Osteoblast (primary cell): Measurements from ENCODE around the gene CELSR2. TPM values are rescaled to one million over a fixed set of nuclear protein-coding genes. Genes with fewer than 3 reads are reported as not detected.

Source experiments
- DNase-seq: peaks from one replicate; pipeline ENCODE4 v3.0.0; 2011; ENCODE audit warnings: low spot score, mixed read lengths; ENCODE audit not compliant: insufficient read length; ENCODE audit errors: missing footprints
- H2AFZ ChIP-seq: 2 replicates; pipeline ENCODE4 v1.6.0; 2011; ENCODE audit warnings: mild to moderate bottlenecking, low read length
- H3K27ac ChIP-seq: 2 replicates; pipeline ENCODE4 v1.5.1; 2011; ENCODE audit warnings: mild to moderate bottlenecking, low read depth, low read length, moderate library complexity
- H3K27me3 ChIP-seq: 2 replicates; pipeline ENCODE4 v1.6.0; 2012; ENCODE audit warnings: mild to moderate bottlenecking, control low read depth, inconsistent platforms, low read length, moderate library complexity; ENCODE audit not compliant: insufficient read depth
- H3K36me3 ChIP-seq: 2 replicates; pipeline ENCODE4 v1.5.1; 2011; ENCODE audit warnings: mild to moderate bottlenecking, low read length, control low read depth, moderate library complexity; ENCODE audit not compliant: insufficient read depth
- H3K4me1 ChIP-seq: 2 replicates; pipeline ENCODE4 v1.5.1; 2011; ENCODE audit warnings: mild to moderate bottlenecking, low read length, control low read depth, moderate library complexity; ENCODE audit not compliant: insufficient read depth
- H3K4me2 ChIP-seq: 2 replicates; pipeline ENCODE4 v1.6.0; 2011; ENCODE audit warnings: mild to moderate bottlenecking, low read length; ENCODE audit not compliant: insufficient read depth
- H3K4me3 ChIP-seq: fragments of 200-600 bp; sonication (generic); 3 replicates; pipeline ENCODE4 v1.5.1; 2012; ENCODE audit warnings: mild to moderate bottlenecking, low read length, inconsistent platforms; ENCODE audit not compliant: insufficient read depth
- H3K79me2 ChIP-seq: 2 replicates; pipeline ENCODE4 v1.6.0; 2012; ENCODE audit warnings: mild to moderate bottlenecking, low read length, control low read depth, inconsistent platforms; ENCODE audit not compliant: insufficient read depth
- H3K9me3 ChIP-seq: 2 replicates; pipeline ENCODE4 v1.5.1; 2011; ENCODE audit warnings: low read depth, low read length, control low read depth
- H4K20me1 ChIP-seq: 2 replicates; pipeline ENCODE4 v1.6.0; 2012; ENCODE audit warnings: mild to moderate bottlenecking, low read length, control low read depth; ENCODE audit not compliant: insufficient read depth
- total RNA-seq: library from RNA; depleted of rRNA; stranded (reverse); fragments of >200 nt; gene quantifications from 2 replicates; pipeline ENCODE4 v1.2.3, GENCODE V29; 2012
- TF ChIP-seq, protein P1 (sequence below): IDR thresholded peaks from 2 replicates; pipeline ENCODE4 v1.5.1; 2011; ENCODE audit warnings: mild to moderate bottlenecking, low read depth, low read length, moderate library complexity; ENCODE audit errors: extremely low read depth

The CELSR2 gene
- total RNA-seq, 1 donor, result 1.4 TPM

GRCh38 chr1:109239047-109239408 lies 10.3 kb upstream of the CELSR2 start:
- H2AFZ ChIP-seq, result no peak overlapping the region
- DNase-seq, result peak; percentile 41
- peaks cover 48% of the 10 kb centered on the region for H3K36me3 ChIP-seq
- peaks cover 20% of the 10 kb centered on the region for H3K4me1 ChIP-seq
- peaks cover 3% of the 10 kb centered on the region for H3K79me2 ChIP-seq
- H3K27ac ChIP-seq, result no peak overlapping the region
- H3K9me3 ChIP-seq, result no peaks in the 10 kb centered on the region
- H4K20me1 ChIP-seq, result peaks cover 11% of the 10 kb centered on the region
- peaks cover 5% of the 10 kb centered on the region for H3K27me3 ChIP-seq
- H3K4me2 ChIP-seq, result no peak overlapping the region
- H3K4me3 ChIP-seq, result no peak overlapping the region
- TF ChIP-seq, protein P1, sequence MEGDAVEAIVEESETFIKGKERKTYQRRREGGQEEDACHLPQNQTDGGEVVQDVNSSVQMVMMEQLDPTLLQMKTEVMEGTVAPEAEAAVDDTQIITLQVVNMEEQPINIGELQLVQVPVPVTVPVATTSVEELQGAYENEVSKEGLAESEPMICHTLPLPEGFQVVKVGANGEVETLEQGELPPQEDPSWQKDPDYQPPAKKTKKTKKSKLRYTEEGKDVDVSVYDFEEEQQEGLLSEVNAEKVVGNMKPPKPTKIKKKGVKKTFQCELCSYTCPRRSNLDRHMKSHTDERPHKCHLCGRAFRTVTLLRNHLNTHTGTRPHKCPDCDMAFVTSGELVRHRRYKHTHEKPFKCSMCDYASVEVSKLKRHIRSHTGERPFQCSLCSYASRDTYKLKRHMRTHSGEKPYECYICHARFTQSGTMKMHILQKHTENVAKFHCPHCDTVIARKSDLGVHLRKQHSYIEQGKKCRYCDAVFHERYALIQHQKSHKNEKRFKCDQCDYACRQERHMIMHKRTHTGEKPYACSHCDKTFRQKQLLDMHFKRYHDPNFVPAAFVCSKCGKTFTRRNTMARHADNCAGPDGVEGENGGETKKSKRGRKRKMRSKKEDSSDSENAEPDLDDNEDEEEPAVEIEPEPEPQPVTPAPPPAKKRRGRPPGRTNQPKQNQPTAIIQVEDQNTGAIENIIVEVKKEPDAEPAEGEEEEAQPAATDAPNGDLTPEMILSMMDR, result no peak

DNA sequence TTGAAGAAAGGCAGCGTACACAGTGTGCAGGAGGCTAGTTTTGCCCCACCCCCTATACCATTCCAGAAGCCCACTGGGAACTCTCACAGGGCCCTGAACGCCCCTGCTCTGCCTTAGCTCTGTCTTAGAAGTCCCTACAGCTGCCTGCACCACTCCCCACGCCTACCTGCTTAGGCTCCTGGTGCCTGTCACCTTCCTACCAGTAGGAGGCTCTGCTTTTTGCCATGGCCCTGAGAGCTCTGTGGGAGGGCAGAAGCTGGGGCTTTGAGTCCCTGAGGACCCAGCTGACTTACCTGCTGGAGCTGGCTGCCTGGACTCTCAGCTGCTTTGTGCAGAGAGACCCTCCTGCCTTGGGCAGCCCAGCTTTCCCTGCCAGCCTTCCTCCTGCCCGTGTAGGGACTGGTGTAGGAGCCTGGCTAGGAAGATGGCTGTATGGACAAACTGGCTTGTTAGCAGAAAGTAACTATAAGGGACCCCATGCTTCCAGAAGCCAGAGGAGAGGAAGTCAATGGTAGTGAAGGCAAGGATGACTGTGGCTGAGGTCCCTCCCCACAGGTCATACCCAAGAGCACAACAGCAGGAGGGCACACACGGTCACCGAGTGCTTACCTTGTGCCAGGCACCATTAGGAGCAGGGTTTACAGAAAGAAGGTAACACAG lies 9.8 kb upstream of the CELSR2 start:
- Histone ChIP-seq H2AFZ (no peak overlapping the region), H3K9me3 (no peaks in the 10 kb centered on the region), H3K27me3 (peaks cover 5% of the 10 kb centered on the region), H3K4me1 (peaks cover 20% of the 10 kb centered on the region), H3K4me3 (no peak overlapping the region), H3K27ac (peak overlapping the region; percentile 79), H3K79me2 (peaks cover 3% of the 10 kb centered on the region), H3K4me2 (no peak overlapping the region), H3K36me3 (peaks cover 43% of the 10 kb centered on the region), H4K20me1 (peaks cover 11% of the 10 kb centered on the region)
- DNase-seq, result peak; percentile 87
- TF ChIP-seq, protein P1, result peak; percentile 62

DNA sequence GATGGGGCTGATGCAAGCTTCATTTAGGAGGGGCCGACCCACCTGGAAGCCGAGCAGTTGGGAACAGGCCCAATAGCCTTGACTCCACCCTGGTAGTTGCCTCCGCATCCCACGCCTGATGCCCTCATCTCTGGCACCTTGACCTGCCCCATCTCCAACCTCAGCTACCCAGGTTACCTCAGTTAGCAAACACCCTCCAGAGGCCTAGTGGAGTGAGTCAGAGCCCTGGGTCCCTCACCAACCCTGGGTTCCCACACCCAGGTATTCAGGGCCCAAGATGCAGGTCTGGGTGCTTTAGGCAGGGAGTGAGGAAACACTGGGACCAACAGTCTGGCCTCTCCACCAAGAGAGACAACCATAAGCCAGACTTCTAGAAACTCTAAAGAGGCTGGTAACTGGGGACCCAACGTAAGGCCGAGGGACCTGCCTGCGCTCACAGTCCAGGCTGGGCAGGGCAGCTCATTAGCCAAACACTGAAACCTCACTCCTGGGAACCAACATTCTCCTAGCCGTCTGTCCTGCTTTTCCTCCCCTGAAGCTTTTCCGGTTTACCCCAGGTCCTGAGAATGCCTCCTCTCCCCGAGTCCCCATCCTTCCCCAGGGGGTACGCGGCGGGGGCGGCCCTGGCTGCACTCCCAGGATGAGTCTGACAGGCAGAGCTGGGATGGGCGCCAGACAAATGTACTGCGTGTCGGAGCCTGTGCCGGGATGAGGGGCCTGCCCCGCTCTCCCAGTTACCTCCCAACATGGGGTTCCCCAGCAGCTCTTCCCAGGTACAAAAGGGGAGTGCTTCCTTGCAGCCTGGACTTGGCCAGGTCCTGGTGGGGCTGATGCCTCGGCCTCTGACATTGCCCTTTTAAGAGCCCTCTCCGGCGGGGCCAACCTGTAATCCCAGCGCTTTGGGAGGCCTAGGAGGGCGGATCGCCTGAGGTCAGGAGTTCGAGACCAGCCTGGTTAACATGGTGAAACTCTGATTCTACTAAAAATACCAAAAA lies 8.9 kb upstream of the CELSR2 start:
- no peaks in the 10 kb centered on the region for H3K9me3 ChIP-seq
- TF ChIP-seq, protein P1, result no peak
- H3K27me3 ChIP-seq, result peaks cover 5% of the 10 kb centered on the region
- peak; percentile 92 for DNase-seq
- H3K4me1 ChIP-seq, result peaks cover 20% of the 10 kb centered on the region
- H3K79me2 ChIP-seq, result no peaks in the 10 kb centered on the region
- H4K20me1 ChIP-seq, result peaks cover 7% of the 10 kb centered on the region
- peaks cover 35% of the 10 kb centered on the region for H3K36me3 ChIP-seq
- peak overlapping the region; percentile 79 for H3K27ac ChIP-seq
- peak overlapping the region; percentile 74 for H3K4me2 ChIP-seq
- H3K4me3 ChIP-seq, result peak overlapping the region; percentile 26
- no peak overlapping the region for H2AFZ ChIP-seq

DNA sequence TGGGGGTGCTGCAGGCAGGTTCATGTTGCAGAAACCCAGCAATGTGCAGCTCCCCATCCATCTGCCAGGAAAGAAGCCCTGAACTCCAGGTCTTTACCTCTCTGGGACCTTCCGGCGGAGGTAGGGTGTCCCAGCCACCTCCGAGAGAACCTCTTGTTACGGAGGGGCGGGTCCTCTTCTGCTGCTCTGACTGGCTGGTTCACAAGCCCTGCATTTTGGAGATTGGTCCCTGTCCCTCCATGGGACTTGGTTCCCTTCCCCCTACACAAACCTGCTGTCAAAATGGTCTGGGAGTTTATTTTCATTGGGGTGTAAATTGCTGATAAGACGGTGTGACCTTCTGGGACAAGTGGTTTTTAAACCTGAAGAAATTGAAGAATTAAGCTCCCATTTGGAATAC lies 8.0 kb upstream of the CELSR2 start:
- TF ChIP-seq, protein P1, result no peak
- H3K79me2 ChIP-seq, result no peaks in the 10 kb centered on the region
- H3K9me3 ChIP-seq, result no peaks in the 10 kb centered on the region
- no peak overlapping the region for H3K4me3 ChIP-seq
- peaks cover 26% of the 10 kb centered on the region for H3K36me3 ChIP-seq
- peaks cover 7% of the 10 kb centered on the region for H4K20me1 ChIP-seq
- H3K27me3 ChIP-seq, result peaks cover 5% of the 10 kb centered on the region
- DNase-seq, result peak; percentile 57
- H3K4me2 ChIP-seq, result no peak overlapping the region
- H3K27ac ChIP-seq, result no peak overlapping the region
- H3K4me1 ChIP-seq, result peaks cover 20% of the 10 kb centered on the region
- H2AFZ ChIP-seq, result no peak overlapping the region
